Activated naive CD4-positive, alpha-beta T cell (primary cell): ENCODE measurements around the gene NRAS.
A peak's percentile ranks its signal among the peaks of the same experiment; 100 is the strongest.
"Not testable (repeated sequence)": the region's sequence is repeated elsewhere in the genome, so short reads cannot be mapped to it uniquely, and the experiment has no call there.

Experiments
- DNase-seq, 4 experiments: peaks; one replicate each; lab custom pipeline; 2025; lab: John Stamatoyannopoulos, UW

NRAS gene

GRCh38 chr1:114716304-114717170 lies at the start of gene NRAS:
TSS of gene NRAS (minus strand) at chr1:114716771. CDS start at chr1:114716160, 611 bp downstream.
- peak; percentile 79 to 94 (median 88) for DNase-seq

DNA sequence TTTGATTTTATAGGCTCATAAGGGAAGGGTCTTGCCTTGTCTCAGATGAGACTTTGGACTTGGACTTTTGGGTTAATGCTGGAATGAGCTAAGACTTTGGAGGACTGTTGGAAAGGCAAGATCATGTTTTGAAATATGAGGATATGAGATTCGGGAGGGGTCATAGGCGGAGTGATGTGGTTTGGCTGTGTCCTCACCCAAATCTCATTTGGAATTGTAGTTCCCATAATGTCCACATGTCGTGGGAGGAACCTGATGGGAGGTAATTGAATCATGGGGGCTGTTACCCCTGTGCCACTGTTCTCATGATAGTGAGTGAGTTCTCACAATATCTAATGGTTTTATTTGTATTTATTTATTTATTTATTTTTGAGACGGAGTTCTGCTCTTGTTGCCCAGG lies 48.1 kb upstream of the NRAS start:
- DNase-seq, result no peak

DNA sequence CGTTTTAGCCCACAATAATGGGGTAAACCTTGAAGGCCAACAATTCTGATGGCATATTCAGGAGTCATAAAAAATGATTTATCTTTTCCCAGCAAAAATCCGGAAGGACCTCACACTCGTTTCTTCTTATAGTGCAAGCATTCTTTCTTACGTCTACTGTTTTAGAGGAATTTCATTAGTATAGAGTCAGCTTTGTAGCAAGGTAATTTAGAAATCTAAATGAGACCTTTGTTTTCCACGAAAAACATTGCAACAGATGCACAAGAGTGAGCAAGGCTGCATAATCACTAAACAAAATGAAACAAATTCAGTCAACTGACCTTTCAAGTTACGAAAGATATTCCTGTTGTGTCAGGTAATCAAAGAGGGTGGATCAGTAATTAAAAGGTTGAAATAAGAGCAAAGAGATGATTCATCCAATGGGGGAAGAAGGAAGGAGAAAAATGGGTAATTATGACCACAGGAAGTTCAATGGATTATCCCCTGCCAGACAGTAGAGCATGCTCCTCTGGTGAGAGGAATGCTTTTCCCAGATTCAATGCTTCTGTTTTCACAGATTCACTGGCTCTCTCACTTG lies 41.8 kb upstream of the NRAS start:
- no peak for DNase-seq

GRCh38 chr1:114757455-114758255 lies 41.1 kb upstream of the NRAS start, which contains the start of gene CSDE1:
TSS of gene CSDE1 (minus strand) at chr1:114757984. CDS start at chr1:114739890, 18,094 bp downstream.
- DNase-seq, result peak; percentile 87 to 96 (median 92)

- DNase-seq, result no peak
Observed at GRCh38 chr1:114756949-114757454, 40.4 kb upstream of the NRAS start.

GRCh38 chr1:114756009-114756892 lies 39.7 kb upstream of the NRAS start:
- no peak for DNase-seq

GRCh38 chr1:114755006-114755931 lies 38.7 kb upstream of the NRAS start:
- DNase-seq, result no peak

DNA sequence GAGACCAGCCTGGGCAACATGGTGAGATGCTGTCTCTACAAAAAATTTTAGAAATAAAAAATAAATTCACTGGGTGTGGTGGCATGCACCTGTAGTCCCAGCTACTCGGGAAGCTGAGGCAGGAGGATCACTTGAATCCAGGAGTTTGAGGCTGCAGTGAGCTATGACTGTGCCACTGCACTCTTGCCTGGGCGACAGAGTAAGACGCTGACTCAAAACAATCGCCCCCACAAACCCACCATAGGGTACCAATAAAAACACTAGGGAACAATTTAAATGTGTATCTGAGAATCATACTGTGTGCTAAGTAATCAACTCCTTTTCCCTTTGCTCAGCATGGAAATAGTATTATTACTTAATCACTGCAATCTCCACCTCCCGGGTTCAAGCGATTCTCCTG lies 37.1 kb upstream of the NRAS start:
- DNase-seq, result not testable (repeated sequence)

GRCh38 chr1:114753143-114753542 lies 36.6 kb upstream of the NRAS start:
- no peak for DNase-seq

DNA sequence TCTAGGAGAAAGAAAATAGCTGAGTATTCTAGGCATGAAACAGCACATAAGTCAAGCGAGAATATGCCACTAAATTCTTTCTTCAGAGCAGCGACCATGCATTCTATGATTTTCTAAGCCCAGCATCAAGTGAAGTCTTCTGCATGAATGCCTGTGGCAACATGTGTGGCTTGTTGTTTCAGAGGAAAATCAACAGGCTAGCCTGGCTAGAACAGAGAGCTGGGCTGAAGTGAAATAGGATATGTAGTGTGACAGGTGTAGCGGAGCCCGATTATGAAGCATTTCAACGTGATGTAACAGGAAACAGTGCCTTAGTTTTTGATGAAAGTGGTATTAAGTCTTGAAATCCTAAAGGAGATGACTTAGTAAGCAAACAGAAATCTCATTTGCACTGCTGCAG lies 34.2 kb upstream of the NRAS start:
- DNase-seq, result no peak

GRCh38 chr1:114749835-114750234 lies 33.3 kb upstream of the NRAS start:
- DNase-seq, result no peak

GRCh38 chr1:114746450-114747121 lies 30.0 kb upstream of the NRAS start:
- DNase-seq, result no peak

DNA sequence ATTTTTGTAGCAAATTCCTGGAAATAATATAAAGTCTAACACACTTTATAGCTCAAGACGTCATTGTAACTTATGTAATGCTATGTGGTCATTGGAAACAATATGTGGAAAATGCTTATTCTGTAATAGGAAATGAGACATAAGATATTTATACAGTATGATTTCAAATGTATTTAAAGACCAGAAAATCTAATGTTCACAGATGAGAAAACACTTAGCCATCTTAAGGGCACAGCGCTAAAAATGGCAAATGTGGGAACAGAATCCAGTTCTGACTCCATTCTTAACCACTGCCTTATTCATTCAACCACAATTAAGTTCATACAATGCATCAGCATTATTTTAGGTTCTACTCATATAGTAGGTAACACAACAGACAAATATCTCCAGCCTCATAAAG lies 28.7 kb upstream of the NRAS start:
- DNase-seq, result no peak

- DNase-seq, result no peak
Observed at GRCh38 chr1:114741963-114742746, 25.6 kb upstream of the NRAS start.

DNA sequence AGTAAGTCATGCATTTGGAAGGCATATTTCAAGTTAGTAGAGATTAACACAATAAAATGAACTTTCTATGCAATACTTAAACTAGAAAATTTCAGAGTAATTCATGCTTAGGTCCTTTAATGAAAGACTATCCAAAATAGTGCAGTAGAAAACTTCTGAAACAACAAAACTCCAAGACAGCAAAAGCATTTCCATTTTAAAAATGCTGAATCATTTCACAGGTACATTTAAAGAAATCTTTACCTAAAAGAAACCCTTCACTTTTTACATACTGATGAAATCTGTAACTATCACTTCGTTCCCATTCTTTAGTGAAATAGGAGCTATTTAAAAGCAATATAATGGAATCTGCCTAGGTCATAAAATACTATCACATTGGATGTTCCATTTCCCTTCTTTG lies 23.8 kb upstream of the NRAS start:
- no peak for DNase-seq

- DNase-seq, result no peak
Observed at GRCh38 chr1:114737314-114737849, 20.8 kb upstream of the NRAS start.

GRCh38 chr1:114735479-114735878 lies 18.9 kb upstream of the NRAS start:
- no peak for DNase-seq

- no peak for DNase-seq
Observed at GRCh38 chr1:114729782-114730181, 13.2 kb upstream of the NRAS start.

- no peak for DNase-seq
Observed at GRCh38 chr1:114728553-114728952, 12.0 kb upstream of the NRAS start.
